GM12878 (cell line): ENCODE results near the gene EVI5L. TPM values are rescaled to one million over a fixed set of nuclear protein-coding genes. Genes with fewer than 3 reads are reported as not detected.

Experiments
- ATAC-seq: fragments of 200-7000 bp; cut with Tn5 transposase; 3 replicates; pipeline ENCODE4 v1.9.1; 2020; ENCODE audit warnings: mild to moderate bottlenecking, moderate library complexity
- BruUV-seq: library from RNA; stranded (reverse); fragments of 400-500 nt; replicated peaks from 2 replicates; lab custom pipeline; 2021; lab: Mats Ljungman, UMichigan
- CTCF ChIA-PET: fragments of 300-600 bp; sonication (Branson Sonifier 250); formaldehyde crosslinking; extraction: SDS; loops from one replicate; lab custom pipeline; 2021; ENCODE audit warnings: inconsistent platforms; lab: Yijun Ruan, JAX
- POLR2A ChIA-PET: fragments of 350-600 bp; formaldehyde crosslinking; extraction: SDS; loops from one replicate; lab custom pipeline; 2021; ENCODE audit warnings: inconsistent platforms; lab: Charles Lee
- RAD21 ChIA-PET: fragments of 300-600 bp; sonication (Branson Sonifier 250); formaldehyde crosslinking; loops from one replicate; lab custom pipeline; 2023; ENCODE audit warnings: antibody characterized with exemption; ENCODE audit not compliant: unreplicated experiment; lab: Charles Lee
- SMC1A ChIA-PET: fragments of 300-600 bp; sonication (Branson Sonifier 250); formaldehyde crosslinking; loops from one replicate; lab custom pipeline; 2023; ENCODE audit not compliant: unreplicated experiment, uncharacterized antibody; lab: Charles Lee
- DNase-seq: peaks from one replicate; pipeline ENCODE4 v3.0.0-alpha.2; 2011; ENCODE audit warnings: low read depth, low spot score
- FAIRE-seq: peaks from 3 replicates; lab custom pipeline; 2011; peaks lifted over from hg19 to GRCh38; lab: Jason Lieb, UNC
- H2AFZ ChIP-seq: 2 replicates; pipeline ENCODE4 v1.6.0; 2011; ENCODE audit warnings: low read depth, low read length, control low read depth; ENCODE audit not compliant: control insufficient read depth
- H3K27ac ChIP-seq: 2 replicates; pipeline ENCODE4 v1.5.1; 2011; ENCODE audit warnings: control low read depth; ENCODE audit not compliant: control insufficient read depth, insufficient read depth
- H3K27me3 ChIP-seq, 2 experiments: replicated peaks in 1 of 2; 2 replicates each; pipeline versions ENCODE4 v1.6.0 to v1.6.1; 2011; ENCODE audit warnings: low read length in 1 of 2; ENCODE audit not compliant: control insufficient read depth in 2 of 2, insufficient read depth in 2 of 2
- H3K36me3 ChIP-seq, 2 experiments: 2 replicates each; pipeline ENCODE4 v1.5.1; 2011; ENCODE audit warnings: low read length in 1 of 2; ENCODE audit not compliant: control insufficient read depth in 2 of 2, insufficient read depth in 2 of 2
- H3K4me1 ChIP-seq: 2 replicates; pipeline ENCODE4 v1.6.1; 2011; ENCODE audit warnings: mild to moderate bottlenecking, low read length, moderate library complexity, mixed read lengths; ENCODE audit not compliant: control insufficient read depth, insufficient read depth
- H3K4me2 ChIP-seq: 2 replicates; pipeline ENCODE4 v1.6.0; 2011; ENCODE audit warnings: control low read depth; ENCODE audit not compliant: control insufficient read depth, insufficient read depth
- H3K4me3 ChIP-seq: fragments of 200-600 bp; sonication (generic); 2 replicates; pipeline ENCODE4 v1.5.1; 2016
- H3K79me2 ChIP-seq: 2 replicates; pipeline ENCODE4 v1.6.0; 2011; ENCODE audit warnings: low read length; ENCODE audit not compliant: control insufficient read depth, insufficient read depth
- H3K9ac ChIP-seq: 2 replicates; pipeline ENCODE4 v1.8.0; 2011; ENCODE audit warnings: low read length, control low read depth, mixed read lengths; ENCODE audit not compliant: control insufficient read depth, insufficient read depth
- H3K9me3 ChIP-seq: replicated peaks from 3 replicates; pipeline ENCODE4 v1.5.1; 2011; ENCODE audit warnings: mild to moderate bottlenecking, low read length; ENCODE audit not compliant: control insufficient read depth, insufficient read depth
- H4K20me1 ChIP-seq: 2 replicates; pipeline ENCODE4 v1.6.0; 2011; ENCODE audit not compliant: control insufficient read depth, insufficient read depth
- BACH1 ChIP-seq: fragments of 450-650 bp; IDR thresholded peaks from 2 replicates; pipeline ENCODE4 v1.6.1; 2017; ENCODE audit warnings: mild to moderate bottlenecking, borderline replicate concordance
- CREM ChIP-seq: IDR thresholded peaks from 2 replicates; pipeline ENCODE4 v1.6.1; 2014; ENCODE audit warnings: antibody characterized with exemption, low read depth
- DPF2 ChIP-seq: fragments of 450-650 bp; IDR thresholded peaks from 2 replicates; pipeline ENCODE4 v1.6.1; 2017; ENCODE audit warnings: mild to moderate bottlenecking
- HDAC6 ChIP-seq: fragments of 200-600 bp; sonication (generic); IDR thresholded peaks from one replicate; pipeline ENCODE4 v1.8.0; 2017; ENCODE audit warnings: antibody characterized with exemption; ENCODE audit not compliant: unreplicated experiment
- KLF5 ChIP-seq: fragments of 450-650 bp; IDR thresholded peaks from 2 replicates; pipeline ENCODE4 v1.6.1; 2014; ENCODE audit warnings: mild to moderate bottlenecking; ENCODE audit not compliant: partially characterized antibody
- MTA2 ChIP-seq: fragments of 450-650 bp; IDR thresholded peaks from 2 replicates; pipeline ENCODE4 v1.6.1; 2016; ENCODE audit warnings: low read depth, mild to moderate bottlenecking, moderate library complexity
- MTA3 ChIP-seq: IDR thresholded peaks from 2 replicates; pipeline ENCODE4 v1.6.1; 2012; ENCODE audit warnings: low read length, inconsistent platforms, borderline replicate concordance
- POU2F2 ChIP-seq: IDR thresholded peaks from 3 replicates; pipeline ENCODE4 v1.6.1; 2011; ENCODE audit warnings: low read depth, mild to moderate bottlenecking, low read length, borderline replicate concordance
- SP1 ChIP-seq: IDR thresholded peaks from one replicate; pipeline ENCODE4 v1.6.1; 2011; ENCODE audit warnings: low read depth, low read length
- SREBF2 ChIP-seq: IDR thresholded peaks from 2 replicates; pipeline ENCODE4 v1.6.1; 2012; ENCODE audit warnings: mild to moderate bottlenecking, low read length
- TCF3 ChIP-seq: IDR thresholded peaks from 2 replicates; pipeline ENCODE4 v1.6.1; 2012; ENCODE audit warnings: low read depth, mild to moderate bottlenecking, low read length, borderline replicate concordance; ENCODE audit not compliant: insufficient read depth
- TCF7 ChIP-seq: IDR thresholded peaks from 2 replicates; pipeline ENCODE4 v1.6.1; 2014; ENCODE audit warnings: antibody characterized with exemption, borderline replicate concordance
- ZBED1 ChIP-seq: IDR thresholded peaks from 2 replicates; pipeline ENCODE4 v1.6.1; 2016; ENCODE audit warnings: borderline replicate concordance
- WGBS: methylation state at CpG from one replicate; pipeline ENCODE4 v1.1.6; 2016; ENCODE audit warnings: low lambda C conversion rate; ENCODE audit not compliant: insufficient replicate concordance, insufficient coverage; ENCODE audit errors: missing lambda C conversion rate; 5-methylcytosine and 5-hydroxymethylcytosine counted together
- in situ Hi-C: fragments of 300-500 bp; cut with MboI; formaldehyde crosslinking; loops from 9 replicates; pipeline ENCODE4 v1.14.3; 2018; ENCODE audit warnings: mixed read lengths
- intact Hi-C: fragments of 100-400 bp; cut with micrococcal nuclease; formaldehyde crosslinking; loops from one replicate; pipeline ENCODE4 v1.14.2; 2022; ENCODE audit not compliant: unreplicated experiment
- polyA plus RNA-seq, 11 experiments: library from polyadenylated mRNA; depleted of rRNA in 4 of 11; unstranded in 6 of 11; stranded (reverse) in 5 of 11; fragments of >200 nt; fragmentation: Nextera tagmentation in 4 of 11; fragmentation: Illumina TruSeq in 1 of 11; extraction: Ambion mirVana in 4 of 11; extraction: Trizol in 1 of 11; gene quantifications; 1 replicate in 1 of 11; 2 replicates in 10 of 11; pipeline versions ENCODE4 v1.2.1 to v1.2.3, GENCODE V29; 2011 to 2016; ENCODE audit warnings: inconsistent platforms in 2 of 11, missing spikeins in 2 of 11, low read depth in 1 of 11
- total RNA-seq, 4 experiments: library from RNA; depleted of rRNA in 3 of 4; stranded (reverse); fragments of >200 nt in 3 of 4; fragmentation: Illumina TruSeq in 1 of 4; extraction: Trizol in 1 of 4; gene quantifications; 2 replicates each; pipeline versions ENCODE4 v1.2.1 to v1.2.3, GENCODE V29; 2013 to 2021
- TF ChIP-seq, protein P1 (sequence below): fragments of 450-650 bp; formaldehyde crosslinking; IDR thresholded peaks from 2 replicates; pipeline ENCODE4 v1.5.0; 2022; ENCODE audit warnings: mild to moderate bottlenecking, missing genetic modification characterization
- TF ChIP-seq, protein P2 (sequence below): fragments of 450-650 bp; IDR thresholded peaks from 2 replicates; pipeline ENCODE4 v1.6.1; 2017; ENCODE audit warnings: mild to moderate bottlenecking, moderate library complexity

The EVI5L gene
- total and polyA plus RNA-seq, 10 of the 15 experiments (the other 5 are each of a cell fraction or from before 2014, with no cell fraction given) = 0.23 to 13.8 (median 5.0) TPM

DNA sequence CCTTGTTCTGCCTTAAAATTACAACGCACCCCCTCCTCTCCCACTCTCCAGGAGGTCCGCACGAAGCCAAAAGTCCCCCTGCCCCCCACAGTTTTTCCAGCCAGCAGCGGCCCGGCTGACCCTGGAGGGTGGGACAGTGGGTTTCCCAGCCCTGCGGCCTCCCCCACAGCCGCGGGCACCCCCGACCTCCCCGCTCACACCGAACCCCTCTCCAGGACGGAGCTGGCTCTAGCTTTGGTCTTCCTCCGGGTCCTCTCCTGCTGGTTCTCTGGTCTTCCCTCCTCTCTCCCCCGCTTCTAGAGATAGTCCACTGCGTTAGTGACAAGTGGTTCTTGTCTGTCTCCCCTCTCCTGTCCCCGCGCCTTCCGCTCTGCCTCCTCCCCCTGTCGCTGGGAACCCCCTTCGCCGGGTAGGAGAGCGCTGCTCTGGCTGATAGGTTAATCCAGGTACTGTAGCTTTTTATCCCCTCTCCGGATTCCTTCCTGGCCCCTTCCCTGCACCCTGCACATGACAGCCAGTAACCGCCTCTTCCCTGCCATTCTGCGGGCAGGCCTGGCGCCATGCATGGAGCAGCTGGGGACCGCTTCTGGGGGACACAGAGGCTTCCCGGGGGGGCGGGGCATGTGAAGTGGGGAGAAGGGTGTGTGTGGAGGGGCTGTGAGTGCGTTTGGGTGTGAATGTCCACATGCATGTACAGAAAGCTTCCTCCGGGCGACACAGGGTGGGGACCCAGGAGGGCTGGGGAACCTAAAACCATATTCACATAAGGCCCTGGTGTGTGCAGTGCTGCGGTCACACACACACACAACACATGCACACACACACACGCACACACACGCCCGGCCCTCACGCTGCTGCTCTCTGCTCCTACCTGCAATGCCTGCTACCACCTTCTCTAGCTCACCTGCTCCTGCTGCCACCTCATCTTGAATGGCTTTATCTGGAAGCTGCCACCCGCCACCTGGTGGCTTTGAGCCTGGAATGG is 27.0 kb downstream of the EVI5L start:
- ChIA-PET CTCF (interaction anchor here (0.8 to 1.0 kb wide), 2 partner anchors 12 to 289 kb away, joined by 3 to 4 read pairs; no protein-coding TSS in a partner anchor), POLR2A (no interaction called here), RAD21 (no interaction called here), SMC1A (no interaction called here)
- in situ Hi-C loops = no loop called here
- Histone ChIP-seq H3K4me3 (no peak overlapping the region), H3K9ac (no peak overlapping the region), H2AFZ (no peak overlapping the region), H4K20me1 (no peaks in the 10 kb centered on the region), H3K4me1 (peaks cover 4% of the 10 kb centered on the region), H3K4me2 (no peak overlapping the region), H3K79me2 (no peaks in the 10 kb centered on the region), H3K27me3 (peaks cover 0 to 5% of the 10 kb centered on the region in 2 experiments; a peak in 3 of 4 replicates), H3K36me3 (no peaks in the 10 kb centered on the region), H3K27ac (no peak overlapping the region), H3K9me3 (no peaks in the 10 kb centered on the region)
- WGBS = 69% methylated on average over 33 of the region's 38 CpGs
- TF ChIP-seq HDAC6 (no peak), CREM (no peak), SP1 (no peak), KLF5 (no peak), POU2F2 (no peak), DPF2 (no peak), BACH1 (no peak), SREBF2 (no peak), MTA2 (no peak), ZBED1 (no peak), MTA3 (no peak), TCF3 (no peak), TCF7 (no peak)
- TF ChIP-seq, protein P1, sequence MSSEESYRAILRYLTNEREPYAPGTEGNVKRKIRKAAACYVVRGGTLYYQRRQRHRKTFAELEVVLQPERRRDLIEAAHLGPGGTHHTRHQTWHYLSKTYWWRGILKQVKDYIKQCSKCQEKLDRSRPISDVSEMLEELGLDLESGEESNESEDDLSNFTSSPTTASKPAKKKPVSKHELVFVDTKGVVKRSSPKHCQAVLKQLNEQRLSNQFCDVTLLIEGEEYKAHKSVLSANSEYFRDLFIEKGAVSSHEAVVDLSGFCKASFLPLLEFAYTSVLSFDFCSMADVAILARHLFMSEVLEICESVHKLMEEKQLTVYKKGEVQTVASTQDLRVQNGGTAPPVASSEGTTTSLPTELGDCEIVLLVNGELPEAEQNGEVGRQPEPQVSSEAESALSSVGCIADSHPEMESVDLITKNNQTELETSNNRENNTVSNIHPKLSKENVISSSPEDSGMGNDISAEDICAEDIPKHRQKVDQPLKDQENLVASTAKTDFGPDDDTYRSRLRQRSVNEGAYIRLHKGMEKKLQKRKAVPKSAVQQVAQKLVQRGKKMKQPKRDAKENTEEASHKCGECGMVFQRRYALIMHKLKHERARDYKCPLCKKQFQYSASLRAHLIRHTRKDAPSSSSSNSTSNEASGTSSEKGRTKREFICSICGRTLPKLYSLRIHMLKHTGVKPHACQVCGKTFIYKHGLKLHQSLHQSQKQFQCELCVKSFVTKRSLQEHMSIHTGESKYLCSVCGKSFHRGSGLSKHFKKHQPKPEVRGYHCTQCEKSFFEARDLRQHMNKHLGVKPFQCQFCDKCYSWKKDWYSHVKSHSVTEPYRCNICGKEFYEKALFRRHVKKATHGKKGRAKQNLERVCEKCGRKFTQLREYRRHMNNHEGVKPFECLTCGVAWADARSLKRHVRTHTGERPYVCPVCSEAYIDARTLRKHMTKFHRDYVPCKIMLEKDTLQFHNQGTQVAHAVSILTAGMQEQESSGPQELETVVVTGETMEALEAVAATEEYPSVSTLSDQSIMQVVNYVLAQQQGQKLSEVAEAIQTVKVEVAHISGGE (CRISPR knock-in tag) = no peak
- TF ChIP-seq, protein P2, sequence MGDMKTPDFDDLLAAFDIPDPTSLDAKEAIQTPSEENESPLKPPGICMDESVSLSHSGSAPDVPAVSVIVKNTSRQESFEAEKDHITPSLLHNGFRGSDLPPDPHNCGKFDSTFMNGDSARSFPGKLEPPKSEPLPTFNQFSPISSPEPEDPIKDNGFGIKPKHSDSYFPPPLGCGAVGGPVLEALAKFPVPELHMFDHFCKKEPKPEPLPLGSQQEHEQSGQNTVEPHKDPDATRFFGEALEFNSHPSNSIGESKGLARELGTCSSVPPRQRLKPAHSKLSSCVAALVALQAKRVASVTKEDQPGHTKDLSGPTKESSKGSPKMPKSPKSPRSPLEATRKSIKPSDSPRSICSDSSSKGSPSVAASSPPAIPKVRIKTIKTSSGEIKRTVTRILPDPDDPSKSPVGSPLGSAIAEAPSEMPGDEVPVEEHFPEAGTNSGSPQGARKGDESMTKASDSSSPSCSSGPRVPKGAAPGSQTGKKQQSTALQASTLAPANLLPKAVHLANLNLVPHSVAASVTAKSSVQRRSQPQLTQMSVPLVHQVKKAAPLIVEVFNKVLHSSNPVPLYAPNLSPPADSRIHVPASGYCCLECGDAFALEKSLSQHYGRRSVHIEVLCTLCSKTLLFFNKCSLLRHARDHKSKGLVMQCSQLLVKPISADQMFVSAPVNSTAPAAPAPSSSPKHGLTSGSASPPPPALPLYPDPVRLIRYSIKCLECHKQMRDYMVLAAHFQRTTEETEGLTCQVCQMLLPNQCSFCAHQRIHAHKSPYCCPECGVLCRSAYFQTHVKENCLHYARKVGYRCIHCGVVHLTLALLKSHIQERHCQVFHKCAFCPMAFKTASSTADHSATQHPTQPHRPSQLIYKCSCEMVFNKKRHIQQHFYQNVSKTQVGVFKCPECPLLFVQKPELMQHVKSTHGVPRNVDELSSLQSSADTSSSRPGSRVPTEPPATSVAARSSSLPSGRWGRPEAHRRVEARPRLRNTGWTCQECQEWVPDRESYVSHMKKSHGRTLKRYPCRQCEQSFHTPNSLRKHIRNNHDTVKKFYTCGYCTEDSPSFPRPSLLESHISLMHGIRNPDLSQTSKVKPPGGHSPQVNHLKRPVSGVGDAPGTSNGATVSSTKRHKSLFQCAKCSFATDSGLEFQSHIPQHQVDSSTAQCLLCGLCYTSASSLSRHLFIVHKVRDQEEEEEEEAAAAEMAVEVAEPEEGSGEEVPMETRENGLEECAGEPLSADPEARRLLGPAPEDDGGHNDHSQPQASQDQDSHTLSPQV = no peak
- no peak for DNase-seq
- no peak for ATAC-seq
- no TSS peak for BruUV-seq
- intact Hi-C loops = no loop called here
- no peak for FAIRE-seq
